ENCODE data around the gene ANKRD12.

ANKRD12 gene

GRCh38 chr18:9231852-9232486, 95.4 kb downstream of the ANKRD12 start:
- DNase-seq (ENCODE audit: low read depth, low spot score) = no peak

GRCh38 chr18:9232977-9233376, 96.4 kb downstream of the ANKRD12 start:
- DNase-seq (ENCODE audit: low read depth, low spot score) = no peak

- DNase-seq (ENCODE audit: low read depth, low spot score) = peak; percentile 8
Measured at GRCh38 chr18:9233771-9234440, 97.3 kb downstream of the ANKRD12 start.

GRCh38 chr18:9234528-9234927, 97.9 kb downstream of the ANKRD12 start:
- DNase-seq (ENCODE audit: low read depth, low spot score) = no peak

- DNase-seq (ENCODE audit: low read depth, low spot score) = no peak
Measured at GRCh38 chr18:9237981-9238380, 101.4 kb downstream of the ANKRD12 start.

GRCh38 chr18:9239720-9240119, 103.1 kb downstream of the ANKRD12 start:
- DNase-seq (ENCODE audit: low read depth, low spot score) = no peak

- DNase-seq (ENCODE audit: low read depth, low spot score) = no peak
Measured at GRCh38 chr18:9240270-9240669, 103.7 kb downstream of the ANKRD12 start.

GRCh38 chr18:9243029-9243428, 106.4 kb downstream of the ANKRD12 start:
- no peak for DNase-seq (ENCODE audit: low read depth, low spot score)

- DNase-seq (ENCODE audit: low read depth, low spot score) = no peak
Measured at GRCh38 chr18:9244376-9244775, 107.8 kb downstream of the ANKRD12 start.

- no peak for DNase-seq (ENCODE audit: low read depth, low spot score)
Measured at GRCh38 chr18:9248661-9249060, 112.1 kb downstream of the ANKRD12 start.

GRCh38 chr18:9249254-9249653, 112.7 kb downstream of the ANKRD12 start:
- DNase-seq (ENCODE audit: low read depth, low spot score) = no peak

GRCh38 chr18:9259173-9259572, 122.6 kb downstream of the ANKRD12 start:
- DNase-seq (ENCODE audit: low read depth, low spot score) = no peak

GRCh38 chr18:9260388-9261380, 124.1 kb downstream of the ANKRD12 start:
- no peak for DNase-seq (ENCODE audit: low read depth, low spot score)

GRCh38 chr18:9263264-9263663, 126.7 kb downstream of the ANKRD12 start:
- no peak for DNase-seq (ENCODE audit: low read depth, low spot score)

- DNase-seq (ENCODE audit: low read depth, low spot score) = peak; percentile 87
Measured at GRCh38 chr18:9264797-9265196, 128.2 kb downstream of the ANKRD12 start.

- no peak for DNase-seq (ENCODE audit: low read depth, low spot score)
Measured at GRCh38 chr18:9273221-9273620, 136.6 kb downstream of the ANKRD12 start.

GRCh38 chr18:9275890-9276289, 139.3 kb downstream of the ANKRD12 start:
- DNase-seq (ENCODE audit: low read depth, low spot score) = no peak

GRCh38 chr18:9278028-9278427, 141.4 kb downstream of the ANKRD12 start:
- no peak for DNase-seq (ENCODE audit: low read depth, low spot score)

- DNase-seq (ENCODE audit: low read depth, low spot score) = no peak
Measured at GRCh38 chr18:9280849-9281248, 144.3 kb downstream of the ANKRD12 start.

- DNase-seq (ENCODE audit: low read depth, low spot score) = no peak
Measured at GRCh38 chr18:9281780-9282179, 145.2 kb downstream of the ANKRD12 start.

- no peak for DNase-seq (ENCODE audit: low read depth, low spot score)
Measured at GRCh38 chr18:9283791-9284190, 147.2 kb downstream of the ANKRD12 start.

- no peak for DNase-seq (ENCODE audit: low read depth, low spot score)
Measured at GRCh38 chr18:9285604-9286003, 149.0 kb downstream of the ANKRD12 start.

Data from ELF-1 (cell line).